ENCODE results near the gene DOCK10.
A peak's percentile ranks its signal among the peaks of the same experiment; 100 is the strongest.

Gene DOCK10

DNA sequence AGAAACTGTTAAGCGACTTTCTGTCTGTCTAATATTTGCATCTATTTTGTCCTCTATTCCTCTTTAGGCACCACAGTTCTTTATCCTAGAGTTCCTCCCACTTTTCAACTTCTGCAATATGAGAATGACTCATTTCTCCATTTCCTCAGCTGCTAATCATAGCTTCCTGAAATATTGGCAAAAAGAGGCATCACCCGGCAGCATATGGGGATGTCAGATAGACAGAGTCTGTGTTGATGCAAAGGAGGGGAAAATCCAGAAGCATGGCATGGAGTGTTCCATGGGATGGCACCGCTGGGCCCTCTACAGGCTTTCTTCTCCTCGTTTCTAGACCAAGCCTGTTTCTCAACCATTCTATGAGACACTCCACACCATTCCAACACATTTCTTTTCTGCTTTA, 93.4 kb downstream of the DOCK10 start:
- DNase-seq (ENCODE audit: low read depth in 3 of 3): no peak

DNA sequence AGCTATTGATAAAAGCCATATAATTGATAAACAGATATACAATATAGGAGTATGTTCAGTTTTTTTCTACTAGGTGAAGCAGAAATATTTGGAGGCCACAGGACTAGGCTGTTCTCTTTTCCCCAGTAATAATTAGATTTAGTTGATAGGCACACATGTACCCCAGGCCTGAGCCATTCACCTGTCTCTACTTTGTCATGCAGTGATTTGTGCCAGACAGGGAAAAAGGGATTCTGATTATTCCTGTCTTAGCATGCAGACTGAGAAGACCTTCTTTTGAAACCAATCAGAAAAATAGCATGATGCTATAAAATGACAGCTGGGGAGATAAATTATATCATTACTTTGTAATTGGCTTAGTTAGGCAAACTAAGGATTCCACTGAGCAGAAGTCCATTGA, 94.3 kb downstream of the DOCK10 start:
- no peak for DNase-seq (ENCODE audit: low read depth in 3 of 3)

DNA sequence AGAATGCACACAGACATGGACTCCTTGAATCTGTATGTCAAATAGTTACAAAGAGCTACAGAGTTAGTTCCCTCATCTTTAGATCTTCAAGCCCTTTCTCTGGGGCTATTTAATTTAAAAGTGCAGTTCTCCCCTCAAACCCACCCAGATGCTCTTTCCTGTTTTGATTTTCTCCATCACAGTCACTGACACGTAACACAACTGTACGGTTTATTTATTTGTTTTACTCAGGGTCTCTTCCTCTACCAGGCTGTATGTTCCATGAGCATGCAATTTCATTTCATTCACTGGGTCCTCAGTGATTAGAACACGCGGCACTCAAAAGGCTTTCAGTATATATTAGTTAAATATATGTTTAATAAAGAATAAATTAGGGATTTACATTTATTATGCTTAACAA, 94.7 kb downstream of the DOCK10 start:
- DNase-seq (ENCODE audit: low read depth in 3 of 3): no peak

DNA sequence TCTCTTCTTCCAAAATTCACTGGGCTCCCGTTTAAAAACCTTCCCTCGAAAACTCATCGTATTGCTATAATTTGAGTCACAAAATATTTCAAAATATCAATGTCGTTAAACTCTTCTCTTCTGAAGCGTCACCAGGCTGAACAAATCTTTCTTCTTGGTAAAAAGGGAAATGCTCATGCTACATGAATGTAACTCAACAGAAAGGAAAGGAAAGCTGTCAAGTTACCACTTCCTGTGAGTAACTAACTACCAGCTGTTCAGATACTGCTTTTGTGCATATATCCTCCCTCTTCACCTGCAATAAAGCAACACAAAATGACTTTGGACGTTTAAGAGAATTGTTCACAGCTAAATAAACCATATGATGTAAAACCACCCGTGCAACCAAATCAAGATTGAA, 95.4 kb downstream of the DOCK10 start:
- no peak for DNase-seq (ENCODE audit: low read depth in 3 of 3)

DNA sequence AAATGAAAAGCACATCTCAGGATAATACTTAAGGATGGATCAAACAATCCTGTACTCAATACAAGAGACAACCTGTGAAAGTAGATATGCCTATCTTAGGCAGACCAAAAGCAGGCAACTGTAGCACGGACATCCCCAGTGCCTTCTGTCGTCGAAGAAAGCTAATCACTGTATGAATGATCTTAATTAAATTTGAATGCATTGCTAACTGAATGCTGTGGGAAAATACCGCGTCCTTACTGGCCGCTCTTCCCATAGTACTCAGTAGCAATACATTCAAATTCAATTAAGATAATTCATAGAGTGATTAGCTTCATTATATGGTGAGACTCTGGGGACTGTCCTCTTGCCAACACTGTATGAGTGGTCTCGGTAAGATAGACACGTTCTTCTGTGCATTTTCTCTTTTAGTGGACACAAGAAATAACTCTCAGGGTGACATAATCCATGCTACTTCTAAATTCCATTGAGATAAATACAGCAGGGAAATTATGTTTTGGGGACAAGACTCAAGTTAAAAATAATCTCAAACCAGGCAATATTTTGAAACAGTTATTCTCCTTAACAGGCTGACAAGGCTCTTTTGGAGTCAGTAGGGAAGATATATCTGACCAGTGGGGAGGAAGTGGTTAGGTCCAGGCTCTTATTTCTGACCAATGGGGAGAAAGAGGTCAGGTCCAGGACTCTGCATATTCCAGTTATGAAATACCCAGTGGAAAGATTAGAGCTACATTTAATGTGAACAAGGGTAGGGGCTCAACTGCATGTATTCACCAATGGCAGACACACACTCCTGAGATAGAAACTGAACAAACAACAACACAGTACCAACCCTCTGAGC, 97.3 kb downstream of the DOCK10 start:
- no peak for DNase-seq (ENCODE audit: low read depth in 3 of 3)

DNA sequence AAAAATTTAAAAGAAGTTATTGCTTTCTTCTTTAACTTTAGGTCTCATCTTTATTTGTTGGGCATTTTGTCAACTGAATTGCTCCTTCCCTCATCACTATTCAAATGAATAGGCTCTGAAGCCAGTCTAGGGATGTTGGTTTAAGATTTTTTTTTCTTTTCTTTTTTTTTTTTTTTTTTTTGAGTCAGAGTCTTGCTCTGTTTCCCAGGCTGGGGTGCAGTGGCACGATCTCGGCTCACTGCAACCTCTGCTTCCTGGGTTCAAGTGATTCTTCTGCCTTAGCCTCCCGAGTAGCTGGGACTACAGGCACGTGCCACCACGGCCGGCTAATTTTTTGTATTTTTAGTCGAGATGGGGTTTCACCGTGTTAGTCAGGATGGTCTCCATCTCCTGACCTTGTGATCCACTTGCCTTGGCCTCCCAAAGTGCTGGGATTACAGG, 98.6 kb downstream of the DOCK10 start:
- peak in 1 of 3 donors; percentile 58 for DNase-seq (ENCODE audit: low read depth in 3 of 3)

DNA sequence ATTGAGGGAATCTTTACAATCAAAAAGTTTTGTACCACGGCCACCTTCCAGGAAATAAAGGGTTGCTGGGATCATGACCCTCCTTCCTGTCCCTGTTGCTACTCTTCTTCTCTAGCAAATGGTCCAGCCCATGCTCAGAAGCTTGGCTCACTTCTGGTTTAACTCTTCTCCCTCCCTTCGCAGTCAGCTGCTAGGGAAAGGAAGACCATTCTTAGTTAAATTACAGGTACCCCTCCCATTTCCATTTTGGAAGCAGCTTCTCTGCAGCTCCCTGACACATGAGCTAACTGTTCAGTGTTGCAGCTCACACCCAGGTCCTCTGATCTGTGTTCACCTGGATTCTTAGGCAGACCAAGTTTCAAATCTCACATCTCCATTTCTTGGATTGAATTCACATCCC, 100.3 kb downstream of the DOCK10 start:
- DNase-seq (ENCODE audit: low read depth in 3 of 3): no peak

DNA sequence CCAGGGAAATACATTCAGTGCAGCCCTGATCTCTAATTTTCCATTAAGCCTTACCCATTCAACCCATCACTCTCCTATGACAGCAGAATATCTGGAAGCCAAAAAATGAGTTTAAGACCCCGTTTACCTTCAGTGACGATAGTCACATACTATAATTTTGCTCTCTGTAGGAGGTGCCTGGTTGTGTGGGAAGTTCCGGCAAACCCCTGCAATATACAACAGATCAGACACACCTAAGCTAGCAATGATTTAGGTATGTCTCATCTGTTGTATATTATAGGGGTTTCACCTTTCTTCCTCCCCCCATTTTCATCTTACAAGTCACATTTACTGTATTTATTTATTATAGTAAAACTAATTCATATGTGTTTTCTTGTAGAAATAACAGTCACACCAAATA, 101.7 kb downstream of the DOCK10 start:
- no peak for DNase-seq (ENCODE audit: low read depth in 3 of 3)

DNA sequence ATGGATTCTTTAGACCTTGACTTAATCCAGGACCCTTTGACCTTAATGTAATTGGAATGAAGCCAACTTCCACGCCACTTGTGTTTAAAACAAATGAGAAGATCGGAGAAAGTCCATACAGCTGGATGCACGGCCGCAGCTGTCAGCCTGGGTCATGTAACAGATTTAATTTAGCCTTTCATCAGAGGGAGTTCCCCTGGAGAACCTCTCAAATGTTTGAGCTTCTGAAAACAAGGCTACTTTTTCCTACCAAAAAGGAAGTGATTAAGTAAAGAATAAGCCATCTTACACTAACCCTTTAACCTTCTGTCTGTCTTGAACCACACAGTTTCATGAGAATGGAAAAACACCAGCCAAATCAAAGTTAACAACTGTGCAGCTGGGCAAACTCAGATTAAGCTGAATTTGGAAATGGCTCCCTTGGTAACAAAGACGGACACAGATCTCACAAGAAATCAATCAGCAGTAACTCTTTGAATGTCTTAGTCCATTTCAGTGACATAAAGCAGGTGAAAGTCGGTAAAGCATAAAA, 103.6 kb downstream of the DOCK10 start:
- DNase-seq (ENCODE audit: low read depth in 3 of 3): no peak

DNA sequence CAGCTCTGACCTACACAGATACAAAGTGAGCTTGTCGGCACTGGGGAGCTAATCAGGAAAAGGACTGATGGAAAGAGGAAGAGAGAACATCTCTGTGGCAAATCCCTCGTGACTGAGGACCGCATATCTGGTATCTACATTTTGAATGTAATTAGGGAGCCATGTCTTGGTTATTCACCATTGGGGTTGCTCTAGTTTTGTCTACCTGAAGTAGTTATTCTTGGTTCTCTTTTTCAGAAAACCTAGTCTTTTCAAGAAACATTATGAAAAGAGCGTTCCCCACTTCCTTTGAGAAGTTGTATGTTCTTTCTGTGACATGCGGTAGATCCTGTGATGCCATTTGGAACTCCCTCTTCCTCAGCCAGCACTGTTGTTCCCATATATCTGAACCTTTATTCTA, 104.4 kb downstream of the DOCK10 start:
- DNase-seq (ENCODE audit: low read depth in 3 of 3): no peak

DNA sequence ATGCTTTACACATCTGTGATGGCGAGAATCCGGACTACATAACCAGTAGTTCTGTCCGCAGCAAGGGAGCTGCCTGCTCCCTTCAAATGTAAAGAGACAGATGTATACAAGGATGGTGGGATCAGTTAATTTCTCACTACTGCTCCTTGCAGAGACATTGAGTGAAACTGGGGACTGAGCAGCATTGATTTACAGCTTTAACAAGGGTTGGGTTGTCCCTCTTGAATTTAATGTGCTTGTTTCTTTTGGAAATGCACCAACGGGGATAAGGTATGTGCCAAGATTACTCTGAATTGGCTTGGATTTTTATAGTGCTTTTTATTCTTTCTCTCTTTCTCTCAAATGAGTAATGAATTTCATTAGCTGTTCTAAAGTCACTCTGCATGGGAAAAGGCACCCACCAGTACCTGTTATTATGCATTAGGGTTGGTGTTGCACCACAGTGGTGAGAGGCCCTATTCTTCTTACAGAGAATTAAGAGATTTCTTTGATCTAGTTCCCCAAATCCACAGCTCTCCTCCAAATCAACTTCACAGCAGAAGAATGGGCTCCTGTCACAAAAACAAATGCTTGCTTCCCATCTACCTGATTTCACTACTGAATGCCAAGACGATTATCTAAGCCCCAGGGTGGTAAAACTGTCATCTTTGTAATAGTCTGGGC, 107.6 kb downstream of the DOCK10 start:
- DNase-seq (ENCODE audit: low read depth in 3 of 3): no peak

DNA sequence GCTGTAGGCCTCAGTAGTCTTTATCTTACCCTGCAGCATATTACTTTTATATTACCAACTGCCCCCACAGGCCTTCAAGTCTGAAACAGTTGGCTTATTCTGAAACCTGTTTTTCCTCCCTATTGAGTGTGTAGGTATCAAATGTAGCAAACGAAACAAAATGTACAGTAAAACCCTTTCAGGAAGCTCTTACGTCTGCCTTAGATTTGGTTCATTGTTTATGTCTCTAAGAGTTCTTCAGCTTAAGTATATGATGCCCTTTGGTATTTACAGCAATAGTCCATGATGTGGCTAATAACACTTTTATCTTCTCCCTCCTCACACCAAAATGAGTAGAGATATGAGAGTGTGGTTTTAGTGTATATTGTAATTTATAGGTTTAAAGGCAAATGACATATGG, 108.8 kb downstream of the DOCK10 start:
- DNase-seq (ENCODE audit: low read depth in 3 of 3): no peak

DNA sequence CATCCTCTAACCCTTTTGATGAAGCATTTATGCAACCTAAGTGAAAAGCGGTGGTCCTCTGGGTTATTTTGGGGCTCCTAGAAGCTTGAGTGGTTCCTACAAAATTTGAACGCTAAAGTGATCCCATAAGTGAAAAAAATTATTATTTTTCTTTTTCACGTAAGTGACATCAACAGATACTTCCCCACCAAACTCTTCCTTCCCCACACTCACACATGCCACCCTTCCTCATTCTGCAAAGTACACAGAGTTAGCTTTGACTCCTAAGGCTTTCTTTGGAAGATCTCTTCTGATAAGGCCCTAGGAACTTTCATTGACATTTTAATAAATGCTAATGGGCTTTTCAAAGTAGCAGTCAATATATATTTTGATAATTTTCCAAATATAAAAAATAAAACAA, 109.7 kb downstream of the DOCK10 start:
- no peak for DNase-seq (ENCODE audit: low read depth in 3 of 3)

DNA sequence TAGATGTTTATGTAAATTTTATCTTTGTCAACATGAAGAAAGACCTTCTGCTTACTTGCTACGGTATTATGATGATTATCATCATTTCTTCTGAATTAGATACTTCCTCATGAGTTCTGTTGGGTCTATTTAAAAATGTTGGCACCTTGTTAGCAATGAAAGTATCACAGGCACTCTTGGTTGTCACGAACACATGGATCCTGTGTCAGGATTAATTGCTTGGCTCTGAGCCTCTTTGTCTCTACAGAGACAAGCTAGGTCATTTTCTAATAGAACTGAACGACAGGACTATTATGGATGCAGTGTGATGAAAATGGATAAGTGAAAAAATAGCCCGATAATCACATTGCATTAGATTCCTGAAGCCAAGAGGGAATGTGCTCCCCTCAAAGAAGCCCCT, 110.3 kb downstream of the DOCK10 start:
- no peak for DNase-seq (ENCODE audit: low read depth in 3 of 3)

DNA sequence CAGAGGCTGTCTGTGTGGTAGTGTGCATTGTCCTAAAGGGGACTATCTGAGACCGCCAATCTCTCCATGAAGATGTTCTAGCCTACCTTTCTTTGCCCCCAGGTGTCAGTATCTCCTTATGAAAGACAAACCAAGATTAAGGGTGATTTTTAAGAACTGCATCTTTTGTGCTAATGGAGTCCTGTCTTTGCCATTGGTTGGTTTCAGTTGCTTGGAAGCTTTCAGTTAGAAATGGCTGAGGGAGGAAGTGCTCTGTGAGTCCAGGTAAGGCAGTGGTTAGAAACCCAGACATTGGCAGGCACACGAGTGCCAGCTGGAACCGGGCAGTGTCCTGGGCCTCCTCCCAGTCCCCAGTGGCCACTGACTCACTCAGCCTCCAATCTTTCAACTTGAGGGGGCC, 111.3 kb downstream of the DOCK10 start:
- no peak for DNase-seq (ENCODE audit: low read depth in 3 of 3)

DNA sequence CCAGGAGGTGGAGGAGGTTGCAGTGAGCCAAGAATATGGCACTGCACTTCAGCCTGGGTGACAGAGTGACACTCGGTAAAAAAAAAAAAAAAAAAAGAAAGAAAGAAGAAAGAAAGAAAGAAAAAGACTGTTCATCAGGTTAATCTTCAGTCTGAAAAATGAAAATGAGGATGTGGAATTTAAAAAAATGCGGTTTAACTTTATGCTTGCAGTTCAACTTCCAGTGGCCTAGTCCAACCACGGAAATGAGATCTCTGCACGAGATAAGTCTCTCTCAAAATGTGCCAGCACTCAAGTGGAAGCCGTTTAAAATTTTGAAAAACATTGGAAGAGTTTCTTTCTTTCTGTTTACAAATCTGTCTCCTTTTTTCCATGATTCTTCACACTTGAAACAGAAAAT, 112.1 kb downstream of the DOCK10 start:
- no peak for DNase-seq (ENCODE audit: low read depth in 3 of 3)

DNA sequence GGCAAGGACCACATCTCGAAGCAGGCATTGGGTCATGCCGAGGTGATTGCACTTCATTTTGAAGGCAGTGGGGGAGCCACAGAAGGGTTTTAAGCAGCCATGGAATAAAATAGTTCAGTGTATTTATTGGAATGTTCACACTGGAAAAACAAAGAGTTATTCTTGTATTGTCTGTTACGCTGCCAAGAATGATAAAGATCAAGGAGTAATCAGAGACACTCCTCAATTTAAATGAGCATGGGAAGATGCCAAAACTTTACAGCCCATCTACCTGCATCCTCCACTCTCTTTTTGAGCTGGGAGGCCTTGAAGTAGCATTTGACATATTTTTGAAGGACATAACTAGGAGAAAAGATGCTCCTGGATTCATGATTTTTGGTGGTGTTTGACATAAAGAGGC, 112.8 kb downstream of the DOCK10 start:
- no peak for DNase-seq (ENCODE audit: low read depth in 3 of 3)

DNA sequence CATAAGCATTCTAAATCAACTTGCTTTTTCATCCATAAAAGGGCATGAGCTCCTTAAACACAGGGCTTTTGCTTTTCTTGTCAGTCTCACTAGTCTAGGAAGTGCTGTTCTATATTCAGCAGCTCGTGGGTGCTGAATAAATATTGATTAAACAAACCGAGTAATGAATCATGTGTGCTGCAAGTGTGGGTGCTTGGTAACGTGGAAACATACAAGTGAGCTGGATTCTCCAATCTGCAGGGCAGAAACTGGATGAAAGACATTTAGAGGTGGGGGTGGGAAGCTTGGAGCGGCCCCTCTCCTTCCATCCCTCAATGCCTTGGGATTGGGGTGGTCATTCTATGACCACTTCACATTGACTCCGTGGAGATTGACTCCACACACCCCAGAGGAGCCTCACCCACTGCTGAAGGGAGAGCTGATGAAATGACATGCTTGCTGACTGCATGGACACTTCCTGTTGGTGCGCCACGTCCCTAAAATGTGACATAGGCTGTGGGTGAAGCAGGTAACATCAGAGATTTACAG, 114.6 kb downstream of the DOCK10 start:
- peak; percentile 42 to 61 (median 52) for DNase-seq (ENCODE audit: low read depth in 3 of 3)

DNA sequence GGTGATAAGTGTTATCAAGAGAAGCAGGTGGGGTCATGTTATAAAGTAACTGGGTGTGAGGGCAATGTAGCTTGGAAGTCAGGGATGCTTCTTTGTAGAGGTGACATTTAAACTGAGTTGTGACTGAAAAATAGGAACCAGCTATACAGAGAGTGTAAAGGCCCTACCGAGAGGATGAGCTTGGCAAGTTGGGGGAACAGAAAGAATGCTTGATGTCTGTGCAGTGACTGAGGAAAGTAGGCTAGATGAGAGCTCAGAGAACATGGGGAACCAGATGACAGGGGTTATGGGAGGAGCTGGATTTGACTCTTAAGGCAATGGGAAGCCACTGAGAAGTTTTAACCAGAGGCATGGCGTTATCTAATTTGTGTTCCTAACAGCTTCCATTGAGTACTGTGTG, 115.3 kb downstream of the DOCK10 start:
- no peak for DNase-seq (ENCODE audit: low read depth in 3 of 3)

DNA sequence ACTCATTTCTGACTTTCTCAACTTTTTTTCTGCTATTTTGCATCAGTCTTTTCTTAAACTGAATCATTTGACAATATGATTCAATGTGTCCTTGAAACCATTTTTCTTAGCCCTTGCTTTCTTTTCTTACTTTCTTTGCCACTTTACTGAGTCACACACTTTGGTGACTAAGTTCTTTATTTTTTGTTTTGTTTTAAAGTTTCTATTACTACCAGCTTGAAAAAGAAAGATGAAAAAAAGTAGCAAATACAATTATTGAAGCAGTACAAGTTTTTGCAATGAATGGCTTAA, 116.5 kb downstream of the DOCK10 start:
- DNase-seq (ENCODE audit: low read depth in 3 of 3): no peak

DNA sequence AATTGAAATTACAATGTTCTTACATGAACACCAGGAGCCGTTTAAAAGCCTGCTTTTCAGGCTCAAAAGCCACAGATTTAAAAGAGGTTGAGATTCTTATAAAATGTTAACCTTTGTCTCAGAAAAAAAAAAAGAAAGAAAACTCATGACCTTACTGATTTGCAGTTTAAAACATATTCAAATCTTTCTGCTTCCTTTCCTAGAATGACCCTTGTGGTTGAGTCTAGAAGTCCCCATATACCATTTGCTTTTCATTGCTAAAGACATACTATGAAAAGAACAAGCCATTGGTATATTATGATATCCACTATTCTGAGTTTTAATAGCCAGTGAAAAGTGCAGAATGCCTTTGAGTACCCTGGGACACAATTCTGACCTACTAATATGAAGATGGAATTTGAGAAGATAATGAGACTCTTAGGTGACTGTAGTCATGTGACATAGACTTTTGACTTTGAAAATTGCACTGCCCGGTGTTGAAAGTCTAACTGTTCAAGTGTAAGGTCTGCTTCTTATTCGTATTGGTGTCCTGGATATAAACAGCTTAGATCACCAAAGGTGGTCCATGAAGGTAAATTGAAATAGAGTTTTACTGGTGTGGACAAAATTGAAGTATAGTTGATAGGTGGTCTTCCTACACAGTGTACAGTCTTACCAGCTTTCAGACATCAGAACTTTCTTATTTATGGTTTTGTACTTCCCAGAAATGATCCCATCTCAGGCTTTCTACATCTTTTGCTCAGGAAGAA, 117.0 kb downstream of the DOCK10 start:
- no peak for DNase-seq (ENCODE audit: low read depth in 3 of 3)

DNA sequence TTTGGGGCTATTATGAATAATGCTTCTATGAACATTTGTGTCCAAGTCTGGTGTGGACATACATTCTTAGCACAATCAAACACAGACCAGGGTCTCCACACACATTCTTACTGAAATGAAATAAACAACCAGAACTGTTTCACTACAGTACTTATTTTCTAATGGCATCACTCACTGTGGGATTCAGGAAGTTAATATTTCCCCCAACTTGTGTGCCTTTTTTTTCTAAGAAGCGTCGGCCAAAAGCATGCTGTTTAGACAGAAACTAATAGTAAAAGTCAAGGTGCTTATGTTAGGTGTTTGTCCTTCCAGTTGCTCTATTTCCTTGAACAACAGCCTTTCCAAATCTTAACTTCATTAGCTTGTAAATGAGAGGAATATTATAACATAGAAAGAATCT, 117.6 kb downstream of the DOCK10 start:
- no peak for DNase-seq (ENCODE audit: low read depth in 3 of 3)
